GM08714 (cell line): ENCODE measurements around the gene PHACTR1.

ENCODE experiments used
- H3K4me3 ChIP-seq: fragments of 200-500 bp; sonication (Bioruptor generic); 2 replicates; pipeline ENCODE4 v1.5.1; 2014; ENCODE audit warnings: mild to moderate bottlenecking, low read length, inconsistent platforms
- ZNF274 ChIP-seq: IDR thresholded peaks from 2 replicates; pipeline ENCODE4 v1.6.1; 2012; ENCODE audit warnings: mild to moderate bottlenecking, low read depth, low read length

Gene PHACTR1

GRCh38 chr6:13045676-13046075 lies 329.1 kb downstream of the PHACTR1 start:
- no peak overlapping the region for H3K4me3 ChIP-seq
- no peak for TF ChIP-seq ZNF274

DNA sequence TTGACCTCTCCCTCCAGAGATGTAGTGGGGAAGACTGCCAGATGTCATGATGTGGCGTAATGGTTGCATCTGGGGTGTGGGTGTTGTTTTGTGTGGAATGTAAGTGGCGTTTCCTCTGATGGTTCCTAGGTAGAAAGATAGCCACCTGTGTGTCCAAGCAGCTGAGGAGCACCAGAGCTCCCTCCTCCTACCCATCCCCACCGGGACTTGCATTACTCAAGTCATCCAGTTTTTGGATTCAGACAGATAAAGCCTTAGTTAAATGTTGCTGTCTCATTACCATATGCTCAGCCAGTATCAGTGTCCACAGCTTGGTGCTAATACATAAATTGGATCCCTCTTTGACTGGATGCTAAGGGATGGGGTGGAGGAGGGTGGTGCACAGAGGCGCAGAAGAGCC lies 329.5 kb downstream of the PHACTR1 start:
- TF ChIP-seq ZNF274: no peak
- no peak overlapping the region for H3K4me3 ChIP-seq

DNA sequence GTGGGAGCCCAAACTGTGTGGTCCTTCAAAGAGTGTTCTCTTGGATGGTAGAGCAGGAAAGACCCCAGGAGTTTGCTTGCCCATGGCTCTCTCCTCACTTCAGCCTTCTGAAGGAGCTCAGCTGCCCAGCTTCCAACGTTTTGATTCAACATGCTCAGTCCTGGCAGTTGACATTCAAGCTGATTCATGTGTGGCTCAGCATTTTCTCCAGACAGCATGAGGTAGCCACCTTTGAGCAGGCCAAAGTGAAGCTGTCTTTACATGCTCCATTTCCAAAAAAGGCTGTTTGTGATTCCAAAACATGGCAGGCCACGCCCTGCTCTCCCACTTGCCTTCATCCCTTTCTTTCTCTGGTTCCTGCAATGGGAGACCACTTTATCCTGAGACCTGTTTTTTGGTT lies 331.5 kb downstream of the PHACTR1 start:
- no peak overlapping the region for H3K4me3 ChIP-seq
- no peak for TF ChIP-seq ZNF274

GRCh38 chr6:13049666-13050254 lies 333.2 kb downstream of the PHACTR1 start:
- TF ChIP-seq ZNF274: no peak

DNA sequence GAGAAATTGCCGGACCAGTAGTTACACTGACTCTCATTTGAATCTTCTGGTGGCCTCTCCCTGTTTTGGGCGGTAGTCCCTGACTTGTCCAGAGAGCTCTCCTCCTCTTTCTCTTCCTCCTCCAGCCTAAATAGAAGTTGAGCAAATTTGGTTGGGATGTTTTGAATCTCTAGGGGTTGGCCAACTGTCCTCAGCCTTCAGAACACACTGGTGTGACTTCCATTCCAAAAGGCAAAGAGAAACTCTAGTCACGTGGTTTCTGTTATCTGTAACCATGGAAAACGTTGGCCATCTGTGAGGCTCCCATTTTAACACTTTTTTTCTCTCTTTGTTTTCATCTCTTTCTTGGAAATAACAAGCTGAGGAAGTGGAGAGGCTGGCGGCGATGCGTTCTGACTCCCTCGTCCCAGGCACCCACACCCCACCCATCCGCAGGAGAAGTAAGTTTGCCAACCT lies 336.5 kb downstream of the PHACTR1 start:
- TF ChIP-seq ZNF274: no peak
- no peak overlapping the region for H3K4me3 ChIP-seq

More at GRCh38 chr6:13049666-13050254, 333.2 kb downstream of the PHACTR1 start:
- H3K4me3 ChIP-seq: no peak overlapping the region

- no peak for TF ChIP-seq ZNF274
Measured at GRCh38 chr6:13058051-13058450, 341.5 kb downstream of the PHACTR1 start.

GRCh38 chr6:13059026-13059425 lies 342.5 kb downstream of the PHACTR1 start:
- H3K4me3 ChIP-seq: no peak overlapping the region
- no peak for TF ChIP-seq ZNF274

More at GRCh38 chr6:13058051-13058450, 341.5 kb downstream of the PHACTR1 start:
- no peak overlapping the region for H3K4me3 ChIP-seq

GRCh38 chr6:13063300-13063918 lies 346.8 kb downstream of the PHACTR1 start:
- no peak overlapping the region for H3K4me3 ChIP-seq
- no peak for TF ChIP-seq ZNF274

DNA sequence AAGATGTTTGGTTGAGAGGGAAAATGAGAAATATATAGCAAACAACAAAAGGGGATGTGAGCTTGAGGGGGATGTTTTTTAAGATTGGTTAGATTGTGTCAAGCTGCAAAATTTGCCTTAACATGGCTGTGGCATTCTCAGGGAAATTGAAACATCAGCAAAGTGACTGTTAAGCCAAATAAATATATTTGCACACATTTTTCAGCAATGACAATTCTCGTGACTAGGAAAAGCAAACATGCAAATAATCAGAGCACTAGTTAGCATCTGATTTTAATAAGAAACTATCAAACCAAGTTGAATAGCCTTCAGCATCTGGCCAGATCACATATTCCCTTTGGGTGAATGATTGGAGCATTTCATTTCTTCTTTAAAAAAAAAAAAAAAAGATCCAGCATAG lies 349.0 kb downstream of the PHACTR1 start:
- no peak for TF ChIP-seq ZNF274
- H3K4me3 ChIP-seq: no peak overlapping the region

DNA sequence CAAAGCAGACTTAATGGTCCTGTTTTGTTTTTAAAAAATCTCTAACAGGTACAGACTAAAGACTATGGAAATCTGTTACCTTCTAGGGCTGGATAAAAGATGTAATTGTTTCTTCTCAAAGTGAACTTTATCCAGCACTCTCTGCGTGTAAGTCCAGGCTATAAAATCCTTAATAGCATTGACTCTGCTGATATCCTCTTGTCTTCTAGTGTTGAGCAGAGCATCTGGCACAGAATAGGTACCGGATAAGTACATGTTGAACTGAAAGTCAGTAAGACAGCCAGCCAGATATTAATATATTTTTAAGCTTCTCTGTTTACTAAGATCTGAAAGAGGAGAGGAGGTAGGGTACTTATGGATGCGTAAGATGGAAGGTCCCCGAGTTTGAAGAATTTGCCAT lies 349.5 kb downstream of the PHACTR1 start:
- no peak for TF ChIP-seq ZNF274

GRCh38 chr6:13066820-13067219 lies 350.3 kb downstream of the PHACTR1 start:
- H3K4me3 ChIP-seq: no peak overlapping the region
- TF ChIP-seq ZNF274: no peak

More for the DNA sequence above, 349.5 kb downstream of the PHACTR1 start:
- no peak overlapping the region for H3K4me3 ChIP-seq

DNA sequence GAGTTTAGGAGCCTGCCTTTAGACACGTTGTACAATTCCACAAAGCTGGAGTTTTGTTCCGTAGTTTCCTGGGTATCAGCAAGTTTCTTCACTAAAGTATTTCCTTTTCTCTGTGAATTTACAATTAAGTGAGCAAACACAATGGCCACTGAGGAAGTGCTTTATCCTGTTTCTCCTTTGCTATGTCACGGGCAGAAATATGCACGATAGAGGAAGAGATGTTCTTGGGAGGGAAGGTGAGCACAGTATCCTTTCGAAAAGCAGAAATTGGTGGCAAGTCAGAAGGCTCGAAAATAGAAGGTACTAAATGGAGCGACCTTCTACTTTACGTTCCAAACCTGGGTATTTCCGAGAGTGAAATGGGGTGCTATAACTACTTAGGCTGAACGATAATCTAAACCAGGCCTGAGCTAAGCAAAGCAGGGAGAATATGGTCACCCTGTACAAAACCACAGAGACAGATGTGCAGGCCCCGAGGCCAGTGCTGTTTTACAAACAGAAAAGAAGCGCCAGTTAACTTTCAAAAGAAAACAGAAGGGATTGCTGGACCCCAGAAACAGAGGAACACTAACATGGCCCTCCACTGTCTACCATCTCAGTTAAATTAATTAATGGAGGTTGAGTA lies 352.1 kb downstream of the PHACTR1 start:
- no peak overlapping the region for H3K4me3 ChIP-seq
- no peak for TF ChIP-seq ZNF274

GRCh38 chr6:13071550-13072345 lies 355.2 kb downstream of the PHACTR1 start:
- H3K4me3 ChIP-seq: no peak overlapping the region
- TF ChIP-seq ZNF274: no peak

DNA sequence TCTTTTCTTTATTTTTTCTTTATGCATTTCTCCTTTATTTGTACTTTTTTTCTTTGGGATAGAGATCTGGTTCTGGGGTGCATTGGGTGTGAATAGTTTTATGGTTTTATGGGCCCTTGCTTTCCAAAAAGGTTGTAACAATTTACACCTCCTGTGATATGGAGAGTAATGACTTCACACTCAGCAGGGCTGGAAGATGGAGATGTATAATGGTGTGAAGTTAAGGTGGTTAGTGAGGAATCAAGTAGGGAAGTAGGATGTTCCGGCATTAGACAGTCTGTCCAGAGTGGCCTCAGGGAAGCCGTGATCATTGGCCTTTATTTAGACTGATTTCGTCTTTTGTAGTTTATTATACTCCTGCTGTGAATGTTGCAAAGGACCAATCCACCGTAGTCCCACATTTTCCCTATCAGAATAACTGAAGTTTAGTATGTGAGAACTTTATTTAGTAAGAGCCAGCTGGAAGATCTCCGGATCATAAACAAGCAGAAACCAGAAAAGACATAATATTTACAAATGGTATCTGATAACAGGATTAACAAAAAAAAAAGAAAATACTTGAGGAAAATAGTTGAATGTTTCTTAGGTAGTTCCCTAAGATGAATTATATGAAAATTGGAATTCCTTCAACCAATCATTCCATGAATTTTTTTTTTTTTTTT lies 356.2 kb downstream of the PHACTR1 start:
- no peak overlapping the region for H3K4me3 ChIP-seq
- TF ChIP-seq ZNF274: no peak
